HUES64 (cell line): ENCODE data around the gene CLIC1.

ENCODE experiments used
- H3K27ac ChIP-seq: 2 replicates; pipeline ENCODE4 v1.7.0; 2013; ENCODE audit warnings: low read depth, low read length, inconsistent platforms
- H3K27me3 ChIP-seq: 2 replicates; pipeline ENCODE4 v1.6.1; 2013; ENCODE audit warnings: mild to moderate bottlenecking, low read length; ENCODE audit not compliant: insufficient read depth
- H3K36me3 ChIP-seq: 2 replicates; pipeline ENCODE4 v1.6.1; 2013; ENCODE audit warnings: mild to moderate bottlenecking, low read length; ENCODE audit not compliant: insufficient read depth
- H3K4me1 ChIP-seq: 2 replicates; pipeline ENCODE4 v1.6.1; 2013; ENCODE audit warnings: mild to moderate bottlenecking, low read length, moderate library complexity; ENCODE audit not compliant: insufficient read depth
- H3K4me3 ChIP-seq: 2 replicates; pipeline ENCODE4 v1.5.1; 2013; ENCODE audit warnings: mild to moderate bottlenecking, low read length, moderate library complexity
- H3K9ac ChIP-seq: 2 replicates; pipeline ENCODE4 v1.6.1; 2013; ENCODE audit warnings: mild to moderate bottlenecking, low read depth, low read length
- H3K9me3 ChIP-seq: 2 replicates; pipeline ENCODE4 v1.6.1; 2013; ENCODE audit warnings: low read depth, low read length; ENCODE audit not compliant: insufficient read depth
- WGBS: fragments of 150-250, 120-280 bp; methylation state at CpG from one replicate; pipeline ENCODE4 v1.1.7; 2013; ENCODE audit warnings: missing lambda C conversion rate; 5-methylcytosine and 5-hydroxymethylcytosine counted together

CLIC1 gene

DNA sequence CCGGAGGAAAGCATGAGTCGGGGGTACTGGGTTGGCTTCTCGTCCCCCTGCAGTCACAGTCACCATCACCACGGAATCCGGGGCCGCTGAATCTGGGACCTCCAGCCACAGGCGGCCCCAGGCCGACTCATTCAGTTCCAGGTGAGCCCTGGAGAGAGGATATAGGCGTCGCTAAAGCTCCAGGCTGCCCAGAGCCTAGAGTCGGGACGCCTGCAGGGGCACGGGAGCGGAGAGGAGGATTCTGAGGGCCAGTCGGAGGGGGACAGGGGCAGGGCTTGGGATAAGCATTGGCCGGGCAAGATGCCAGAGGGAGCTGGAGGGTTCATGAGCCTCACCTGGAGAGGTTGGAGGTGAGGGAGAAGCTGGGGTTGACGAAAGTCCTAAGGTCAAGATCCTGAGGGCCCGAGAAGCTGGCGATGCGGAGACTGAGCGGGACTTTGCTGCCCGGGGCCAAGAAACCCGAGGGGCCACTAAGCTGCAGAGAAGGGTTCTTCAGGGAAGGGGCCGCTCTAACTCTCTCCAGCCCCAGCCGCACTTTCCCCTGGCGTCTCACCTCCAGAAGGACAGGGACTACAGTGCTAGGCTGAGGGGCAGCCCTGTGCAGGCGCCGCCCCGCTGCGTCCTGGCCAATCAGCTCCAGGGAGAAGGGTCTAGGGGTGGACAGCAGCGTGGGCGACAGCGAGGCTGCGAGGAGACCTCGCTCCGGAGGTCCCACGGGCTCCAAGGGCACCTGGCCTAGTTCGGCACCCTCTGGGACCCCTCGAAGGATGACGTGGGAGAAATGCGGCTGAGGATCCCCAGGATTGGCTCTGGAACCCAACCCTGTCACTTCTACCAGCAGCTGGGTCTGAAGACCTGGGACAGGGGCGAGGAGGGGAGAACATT is 29.8 kb upstream of the CLIC1 start:
- Histone ChIP-seq H3K27me3 (no peaks in the 10 kb centered on the region), H3K4me1 (peaks cover 8% of the 10 kb centered on the region; the same call in 1 of the 2 replicates), H3K9ac (0 out of 2 replicates have a peak overlapping the region, but pooled peaks have one; percentile 34), H3K36me3 (peaks cover 13% of the 10 kb centered on the region; the same call in 1 of the 2 replicates), H3K9me3 (no peaks in the 10 kb centered on the region), H3K4me3 (peak overlapping the region; percentile 49), H3K27ac (no peak overlapping the region)
- 44% methylated on average over 42 of the region's 42 CpGs for WGBS

DNA sequence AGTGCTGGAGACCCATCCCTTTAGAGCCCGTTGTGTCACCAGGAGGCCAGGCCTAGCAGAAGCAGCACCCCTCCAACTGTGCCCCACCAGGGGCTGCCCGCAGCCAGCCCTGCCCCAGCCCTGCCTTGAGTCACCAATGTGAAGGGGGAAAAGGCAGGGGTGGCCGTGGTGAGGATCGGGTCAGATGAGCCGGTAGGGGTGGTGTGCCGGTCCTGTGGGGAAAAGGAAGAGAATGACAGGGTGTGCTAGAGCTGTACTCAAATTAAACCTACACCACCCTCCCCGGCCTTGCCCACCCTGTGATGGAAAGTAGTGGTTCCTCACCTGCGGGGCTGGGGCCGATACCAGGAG is 29.2 kb upstream of the CLIC1 start:
- Histone ChIP-seq H3K9me3 (no peaks in the 10 kb centered on the region), H3K27me3 (no peaks in the 10 kb centered on the region), H3K36me3 (peaks cover 18% of the 10 kb centered on the region; the same call in 1 of the 2 replicates), H3K27ac (no peak overlapping the region), H3K4me3 (no peak overlapping the region), H3K9ac (0 out of 2 replicates have a peak overlapping the region, but pooled peaks have one; percentile 13), H3K4me1 (peaks cover 8% of the 10 kb centered on the region; the same call in 1 of the 2 replicates)
- WGBS = 95% methylated on average over 9 of the region's 9 CpGs

DNA sequence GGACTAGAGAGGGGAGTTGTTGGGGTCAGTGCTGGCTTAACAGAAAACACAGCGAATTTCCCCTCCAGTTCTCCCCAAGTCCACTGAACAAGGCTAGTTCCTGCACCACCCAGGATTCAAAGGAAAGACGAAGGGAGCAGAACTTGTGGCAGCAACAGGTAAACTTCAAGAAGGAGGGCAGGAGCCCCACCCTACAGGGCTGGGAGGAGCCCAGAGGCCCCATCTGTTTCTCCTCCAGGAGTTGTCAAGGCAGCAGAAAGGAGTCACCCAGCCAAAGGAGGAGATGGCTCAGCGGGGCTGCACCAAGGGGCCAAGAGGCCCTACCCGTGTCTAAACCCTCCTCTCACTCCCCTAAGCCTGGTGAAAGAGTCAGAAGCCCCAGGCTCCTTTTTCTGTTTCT is 27.9 kb upstream of the CLIC1 start:
- Histone ChIP-seq H3K27me3 (no peaks in the 10 kb centered on the region), H3K27ac (no peak overlapping the region), H3K36me3 (peaks cover 31% of the 10 kb centered on the region; the same call in 1 of the 2 replicates), H3K4me3 (no peak overlapping the region), H3K9ac (no peak overlapping the region), H3K9me3 (no peaks in the 10 kb centered on the region), H3K4me1 (peaks cover 8% of the 10 kb centered on the region; the same call in 1 of the 2 replicates)
- 84% methylated on average over 4 of the region's 4 CpGs for WGBS

DNA sequence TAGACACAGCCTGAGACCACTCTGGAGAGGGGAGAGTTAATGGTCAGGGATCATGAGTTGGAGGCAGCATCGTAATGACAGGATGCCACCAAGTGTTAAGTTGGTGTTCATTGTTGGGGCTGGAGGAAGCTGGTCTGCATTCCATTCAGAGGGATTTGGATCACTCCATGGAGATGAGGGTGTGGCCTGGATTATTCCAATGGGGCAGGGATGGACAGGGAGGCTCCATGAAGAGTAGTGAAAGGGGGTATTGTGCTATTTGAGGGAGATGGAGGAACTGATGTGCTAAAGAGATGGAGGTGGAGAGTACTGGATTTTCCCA is 27.2 kb upstream of the CLIC1 start:
- Histone ChIP-seq H3K4me1 (peaks cover 8% of the 10 kb centered on the region; the same call in 1 of the 2 replicates), H3K27ac (no peak overlapping the region), H3K36me3 (peaks cover 33% of the 10 kb centered on the region; the same call in 1 of the 2 replicates), H3K9ac (0 out of 2 replicates have a peak overlapping the region, but pooled peaks have one; percentile 1), H3K27me3 (no peaks in the 10 kb centered on the region), H3K4me3 (no peak overlapping the region), H3K9me3 (no peaks in the 10 kb centered on the region)
- WGBS = 38% methylated on average over 1 of the region's 1 CpG

DNA sequence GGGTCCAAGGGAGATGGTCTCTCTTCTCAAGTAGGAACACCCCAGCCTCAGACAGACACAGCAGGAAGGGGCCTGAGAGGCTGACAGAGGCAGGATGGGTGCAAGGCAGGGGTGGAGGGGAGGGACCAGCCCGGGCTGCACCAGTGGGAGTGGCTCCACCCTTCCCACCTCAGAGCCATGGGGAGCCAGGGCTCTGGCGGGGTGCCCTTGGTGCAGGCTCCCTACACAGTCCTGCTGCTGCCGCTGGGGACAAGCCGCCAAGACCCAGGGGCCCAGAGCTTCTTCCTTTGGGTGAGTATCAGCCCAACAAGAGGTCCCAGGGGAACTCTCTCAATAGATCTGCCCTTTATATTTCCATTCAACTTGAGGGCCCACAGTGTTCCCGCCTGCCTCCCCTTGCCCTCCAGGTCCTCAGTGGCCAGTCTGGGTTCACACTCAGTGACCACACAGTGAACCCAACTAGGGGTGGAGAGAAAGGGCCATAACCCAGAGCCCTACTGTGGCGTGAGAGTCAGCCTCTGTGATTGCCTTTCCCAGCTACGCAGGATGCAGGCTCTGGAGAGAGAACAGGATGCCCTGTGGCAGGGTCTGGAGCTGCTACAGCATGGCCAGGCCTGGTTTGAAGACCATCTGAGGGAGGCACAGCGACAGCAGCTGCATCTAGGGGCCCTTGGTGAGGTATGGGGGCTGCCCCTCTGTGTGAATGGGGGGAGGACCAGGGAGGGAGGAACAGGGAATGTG is 26.7 kb upstream of the CLIC1 start:
- Histone ChIP-seq H3K27ac (peak overlapping the region; percentile 51; the same call in 1 of the 2 replicates), H3K4me1 (peaks cover 8% of the 10 kb centered on the region; the same call in 1 of the 2 replicates), H3K27me3 (no peaks in the 10 kb centered on the region), H3K4me3 (no peak overlapping the region), H3K36me3 (peaks cover 34% of the 10 kb centered on the region; the same call in 1 of the 2 replicates), H3K9me3 (no peaks in the 10 kb centered on the region), H3K9ac (0 out of 2 replicates have a peak overlapping the region, but pooled peaks have one; percentile 1)
- 83% methylated on average over 8 of the region's 8 CpGs for WGBS

GRCh38 chr6:31762356-31762755 is 26.0 kb upstream of the CLIC1 start, which contains the start of gene SAPCD1:
Gene SAPCD1 (plus strand): TSS chr6:31762656. CDS start chr6:31763055, 399 bp downstream.
- Histone ChIP-seq H3K27me3 (no peaks in the 10 kb centered on the region), H3K9me3 (no peaks in the 10 kb centered on the region), H3K4me3 (no peak within 1 kb of the TSS), H3K4me1 (peaks cover 8% of the 10 kb centered on the region; the same call in 1 of the 2 replicates), H3K9ac (0 out of 2 replicates have a peak within 1 kb of the TSS, but pooled peaks have one; percentile 1), H3K36me3 (peaks cover 36% of the 10 kb centered on the region; the same call in 1 of the 2 replicates), H3K27ac (peak within 1 kb of the TSS; percentile 51; the same call in 1 of the 2 replicates)
- whole genome bisulfite sequencing = 85% methylated on average over 3 of the region's 4 CpGs

GRCh38 chr6:31761343-31761742 is 25.0 kb upstream of the CLIC1 start:
- H3K4me1 ChIP-seq = peaks cover 4% of the 10 kb centered on the region; the same call in 1 of the 2 replicates
- H3K27me3 ChIP-seq = no peaks in the 10 kb centered on the region
- no peak overlapping the region for H3K27ac ChIP-seq
- H3K9ac ChIP-seq = no peak overlapping the region
- H3K36me3 ChIP-seq = peaks cover 36% of the 10 kb centered on the region; the same call in 1 of the 2 replicates
- H3K4me3 ChIP-seq = no peak overlapping the region
- no peaks in the 10 kb centered on the region for H3K9me3 ChIP-seq
- WGBS = 96% methylated on average over 8 of the region's 8 CpGs

DNA sequence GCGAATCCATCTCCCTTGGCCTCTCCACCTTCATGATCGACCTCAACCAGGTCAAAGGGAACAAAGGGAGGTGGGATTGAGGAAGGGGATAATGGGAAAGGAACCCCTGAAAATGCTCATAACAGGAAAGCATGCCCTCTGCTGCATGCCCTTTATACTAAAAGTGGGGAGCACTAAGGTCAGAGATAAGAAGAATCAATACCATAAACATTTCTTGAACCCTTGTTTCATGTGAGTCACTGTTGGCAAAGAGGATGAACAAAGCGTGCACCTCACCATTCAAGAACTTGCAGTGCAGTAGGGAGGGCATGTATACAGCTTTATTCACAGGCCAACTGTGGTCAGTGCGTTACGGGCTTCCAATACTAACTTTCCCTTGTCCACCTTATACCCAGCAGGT is 24.5 kb upstream of the CLIC1 start:
- peaks cover 4% of the 10 kb centered on the region; the same call in 1 of the 2 replicates for H3K4me1 ChIP-seq
- no peak overlapping the region for H3K27ac ChIP-seq
- H3K9me3 ChIP-seq = no peaks in the 10 kb centered on the region
- no peaks in the 10 kb centered on the region for H3K27me3 ChIP-seq
- peaks cover 36% of the 10 kb centered on the region; the same call in 1 of the 2 replicates for H3K36me3 ChIP-seq
- no peak overlapping the region for H3K9ac ChIP-seq
- 97% methylated on average over 5 of the region's 5 CpGs for WGBS
- no peak overlapping the region for H3K4me3 ChIP-seq

DNA sequence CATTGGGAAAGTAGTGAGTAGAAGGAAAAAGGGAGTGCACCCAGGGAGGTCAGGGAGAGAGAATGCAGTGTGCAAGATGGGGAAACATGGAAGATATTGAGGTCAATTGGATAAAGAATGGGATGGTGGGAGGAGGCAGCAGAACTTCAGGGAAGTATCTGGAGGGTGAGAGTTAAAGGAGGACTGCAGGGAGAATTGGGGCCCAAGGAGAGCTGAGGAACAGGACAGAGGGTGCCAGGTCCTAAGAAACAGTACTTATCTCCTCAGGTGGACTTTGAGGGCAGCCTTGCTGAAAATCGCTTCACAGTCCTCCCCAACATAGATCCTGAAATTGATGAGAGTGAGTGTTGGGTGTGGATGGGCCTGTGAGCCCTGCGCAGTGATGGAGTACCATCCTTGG is 22.0 kb upstream of the CLIC1 start:
- peaks cover 2% of the 10 kb centered on the region; the same call in 1 of the 2 replicates for H3K4me1 ChIP-seq
- no peak overlapping the region for H3K4me3 ChIP-seq
- H3K36me3 ChIP-seq = peaks cover 36% of the 10 kb centered on the region; the same call in 1 of the 2 replicates
- no peaks in the 10 kb centered on the region for H3K27me3 ChIP-seq
- H3K9me3 ChIP-seq = no peaks in the 10 kb centered on the region
- H3K9ac ChIP-seq = no peak overlapping the region
- 95% methylated on average over 2 of the region's 2 CpGs for WGBS
- no peak overlapping the region for H3K27ac ChIP-seq

- WGBS = 89% methylated on average over 8 of the region's 8 CpGs
- Histone ChIP-seq H3K9ac (no peak overlapping the region), H3K9me3 (no peaks in the 10 kb centered on the region), H3K27ac (no peak overlapping the region), H3K27me3 (no peaks in the 10 kb centered on the region), H3K4me3 (no peak overlapping the region), H3K36me3 (peaks cover 7% of the 10 kb centered on the region; the same call in 1 of the 2 replicates), H3K4me1 (no peaks in the 10 kb centered on the region)
These were observed 16.5 kb upstream of the CLIC1 start for GRCh38 chr6:31752739-31753319.
